Measurements from ENCODE around the gene E2F1. TPM values are rescaled to one million over a fixed set of nuclear protein-coding genes. Genes with fewer than 3 reads are reported as not detected.
A peak's percentile ranks its signal among the peaks of the same experiment; 100 is the strongest.
"Not testable (repeated sequence)": the region's sequence is repeated elsewhere in the genome, so short reads cannot be mapped to it uniquely, and the experiment has no call there.

Gene E2F1
- total and polyA plus RNA-seq, 10 donors, result 2.5 to 6.9 (median 5.0) TPM

- TF ChIP-seq POLR2AphosphoS5 (IDR thresholded peaks at IDR 0.05), result peak in 1 of 3 donors; percentile 24
- TF ChIP-seq CTCF (IDR thresholded peaks at IDR 0.05 in 8 of 11, conservative IDR thresholded peaks at IDR 0.05 in 3 of 11), result no peak
- Histone ChIP-seq H3K27ac (no peak overlapping the region), H3K9me3 (no peaks in the 10 kb centered on the region), H3K27me3 (replicated peaks in 1 of 7) (no peaks in the 10 kb centered on the region), H3K4me3 (no peak overlapping the region), H3K4me1 (peaks cover 0 to 34% (median 14%) of the 10 kb centered on the region in 6 donors), H3K36me3 (peaks cover 0 to 52% (median 25%) of the 10 kb centered on the region in 6 donors)
- WGBS, 5 donors, result 75 to 83% (median 82%) methylated on average over 12 to 14 of the region's 14 CpGs
- DNase-seq, result peak; percentile 6
- intact Hi-C loops (cut with DNase I; ENCODE audit: low total_unique reads), result no loop called here
Observed at GRCh38 chr20:33648396-33649004, 37.7 kb downstream of the E2F1 start.

- no peak overlapping the region for H3K4me3 ChIP-seq
- no peaks in the 10 kb centered on the region for H3K27me3 ChIP-seq (replicated peaks in 1 of 7)
- WGBS, 5 donors, result 86 to 92% (median 88%) methylated on average over 10 to 11 of the region's 11 CpGs
- peaks cover 0 to 27% (median 8%) of the 10 kb centered on the region in 6 donors for H3K4me1 ChIP-seq
- H3K9me3 ChIP-seq, result no peaks in the 10 kb centered on the region
- no peak for TF ChIP-seq POLR2A (IDR thresholded peaks at IDR 0.05)
- no peak for TF ChIP-seq POLR2AphosphoS5 (IDR thresholded peaks at IDR 0.05)
- TF ChIP-seq CTCF (IDR thresholded peaks at IDR 0.05 in 8 of 11, conservative IDR thresholded peaks at IDR 0.05 in 3 of 11), result no peak
- intact Hi-C loops (cut with DNase I; ENCODE audit: low total_unique reads), result no loop called here
- H3K27ac ChIP-seq, result peak overlapping the region in 1 of 8 donors; percentile 37
- no peak for DNase-seq
- peaks cover 0 to 59% (median 25%) of the 10 kb centered on the region in 6 donors for H3K36me3 ChIP-seq
Observed at GRCh38 chr20:33647603-33648395, 38.4 kb downstream of the E2F1 start.

GRCh38 chr20:33646959-33647602 is 39.1 kb downstream of the E2F1 start:
- WGBS, 5 donors, result 87 to 95% (median 93%) methylated on average over 14 of the region's 14 CpGs
- H3K4me3 ChIP-seq; intact Hi-C loops (cut with DNase I; ENCODE audit: low total_unique reads); DNase-seq; H3K9me3 ChIP-seq; H3K27me3 ChIP-seq (replicated peaks in 1 of 7): not testable (repeated sequence)
- H3K4me1 ChIP-seq, result peaks cover 0 to 23% (median 8%) of the 10 kb centered on the region in 6 donors
- peaks cover 0 to 66% (median 27%) of the 10 kb centered on the region in 6 donors for H3K36me3 ChIP-seq
- peak overlapping the region in 1 of 8 donors; percentile 37 for H3K27ac ChIP-seq

- Histone ChIP-seq H3K9me3 (no peaks in the 10 kb centered on the region), H3K36me3 (peaks cover 0 to 75% (median 33%) of the 10 kb centered on the region in 6 donors), H3K4me1 (peaks cover 0 to 23% (median 8%) of the 10 kb centered on the region in 6 donors), H3K4me3 (no peak overlapping the region), H3K27me3 (replicated peaks in 1 of 7) (no peaks in the 10 kb centered on the region), H3K27ac (no peak overlapping the region)
- no peak for TF ChIP-seq POLR2A (IDR thresholded peaks at IDR 0.05)
- TF ChIP-seq POLR2AphosphoS5 (IDR thresholded peaks at IDR 0.05), result no peak
- no peak for TF ChIP-seq CTCF (IDR thresholded peaks at IDR 0.05 in 8 of 11, conservative IDR thresholded peaks at IDR 0.05 in 3 of 11)
- intact Hi-C loops (cut with DNase I; ENCODE audit: low total_unique reads), result no loop called here
- WGBS, 5 donors, result 89 to 100% (median 95%) methylated on average over 5 of the region's 5 CpGs
- DNase-seq, result no peak
Observed at GRCh38 chr20:33646191-33646590, 40.0 kb downstream of the E2F1 start.

Measured in spleen (tissue), 11 donors.